ENCODE results near the gene ARHGAP15. TPM values are rescaled to one million over a fixed set of nuclear protein-coding genes. Genes with fewer than 3 reads are reported as not detected.

ARHGAP15 gene
- total and polyA plus RNA-seq, 2 donors from 2014 or later, result 5.7 to 23.1 TPM

DNA sequence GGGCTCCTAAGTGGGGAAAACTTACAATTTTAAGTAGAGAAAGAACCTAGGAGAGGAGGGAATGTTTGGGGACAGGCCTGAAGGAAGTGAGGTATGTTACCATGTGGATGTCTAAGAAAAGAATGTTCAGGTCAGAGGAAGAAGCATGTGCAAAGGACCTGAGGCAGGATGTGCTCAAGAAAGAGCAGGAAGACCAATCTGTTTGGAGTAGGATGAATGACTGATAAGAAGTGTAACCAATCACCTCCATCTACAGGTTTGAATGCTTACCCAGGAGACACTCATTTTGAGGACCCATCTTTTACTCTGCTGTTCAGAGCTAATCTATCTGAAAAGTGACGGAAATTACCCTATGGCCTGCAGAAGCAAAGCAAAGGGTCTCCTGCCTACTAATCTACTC is 342.3 kb downstream of the ARHGAP15 start:
- H3K27ac ChIP-seq (ENCODE audit: low read depth in 2 of 2, low read length in 2 of 2), result no peak overlapping the region
- no peaks in the 10 kb centered on the region for H3K27me3 ChIP-seq (ENCODE audit: control insufficient read depth, insufficient read depth, low read length)
- H3K36me3 ChIP-seq (ENCODE audit: control insufficient read depth in 2 of 3, insufficient read depth in 3 of 3, low read length in 3 of 3), result no peaks in the 10 kb centered on the region
- FAIRE-seq, result no peak
- H3K9ac ChIP-seq (ENCODE audit: low read length in 3 of 3), result no peak overlapping the region
- DNase-seq, result no peak
- H3K9me3 ChIP-seq (ENCODE audit: control insufficient read depth in 2 of 3, insufficient read depth in 1 of 3, low read length in 3 of 3), result no peaks in the 10 kb centered on the region
- intact Hi-C loops (cut with DNase I), result no loop called here
- TF ChIP-seq, protein P1, sequence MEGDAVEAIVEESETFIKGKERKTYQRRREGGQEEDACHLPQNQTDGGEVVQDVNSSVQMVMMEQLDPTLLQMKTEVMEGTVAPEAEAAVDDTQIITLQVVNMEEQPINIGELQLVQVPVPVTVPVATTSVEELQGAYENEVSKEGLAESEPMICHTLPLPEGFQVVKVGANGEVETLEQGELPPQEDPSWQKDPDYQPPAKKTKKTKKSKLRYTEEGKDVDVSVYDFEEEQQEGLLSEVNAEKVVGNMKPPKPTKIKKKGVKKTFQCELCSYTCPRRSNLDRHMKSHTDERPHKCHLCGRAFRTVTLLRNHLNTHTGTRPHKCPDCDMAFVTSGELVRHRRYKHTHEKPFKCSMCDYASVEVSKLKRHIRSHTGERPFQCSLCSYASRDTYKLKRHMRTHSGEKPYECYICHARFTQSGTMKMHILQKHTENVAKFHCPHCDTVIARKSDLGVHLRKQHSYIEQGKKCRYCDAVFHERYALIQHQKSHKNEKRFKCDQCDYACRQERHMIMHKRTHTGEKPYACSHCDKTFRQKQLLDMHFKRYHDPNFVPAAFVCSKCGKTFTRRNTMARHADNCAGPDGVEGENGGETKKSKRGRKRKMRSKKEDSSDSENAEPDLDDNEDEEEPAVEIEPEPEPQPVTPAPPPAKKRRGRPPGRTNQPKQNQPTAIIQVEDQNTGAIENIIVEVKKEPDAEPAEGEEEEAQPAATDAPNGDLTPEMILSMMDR (IDR thresholded peaks at IDR 0.05; ENCODE audit: borderline replicate concordance, extremely low read depth, insufficient read depth), result no peak
- H3K4me1 ChIP-seq (ENCODE audit: control insufficient read depth in 2 of 3, insufficient read depth in 2 of 3, low read depth in 1 of 3, low read length in 3 of 3), result no peaks in the 10 kb centered on the region
- no peak overlapping the region for H3K4me3 ChIP-seq (ENCODE audit: low read length in 3 of 3)

DNA sequence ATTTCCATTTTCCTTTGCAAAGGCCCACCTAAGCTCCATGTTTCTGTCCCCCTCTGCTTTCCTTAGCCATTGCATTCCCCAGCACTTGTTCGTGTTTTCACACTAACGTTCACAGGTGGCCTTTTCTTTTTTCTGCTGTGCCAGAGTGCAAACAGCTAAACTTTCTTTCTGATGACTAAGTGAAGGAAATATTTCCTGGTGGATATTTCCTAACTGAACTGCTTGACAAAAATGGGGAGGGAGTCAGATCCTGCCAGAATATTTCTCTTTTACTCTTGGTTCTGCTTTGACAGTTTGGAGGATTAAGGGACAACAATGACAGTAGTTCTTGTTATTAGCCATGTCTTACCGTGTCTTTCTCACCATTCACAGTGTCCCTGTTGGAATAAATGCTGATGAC is 344.0 kb downstream of the ARHGAP15 start:
- H3K27ac ChIP-seq (ENCODE audit: low read depth in 2 of 2, low read length in 2 of 2), result no peak overlapping the region
- no peak for FAIRE-seq
- DNase-seq, result no peak
- H3K9me3 ChIP-seq (ENCODE audit: control insufficient read depth in 2 of 3, insufficient read depth in 1 of 3, low read length in 3 of 3), result no peaks in the 10 kb centered on the region
- no peaks in the 10 kb centered on the region for H3K36me3 ChIP-seq (ENCODE audit: control insufficient read depth in 2 of 3, insufficient read depth in 3 of 3, low read length in 3 of 3)
- no peak overlapping the region for H3K9ac ChIP-seq (ENCODE audit: low read length in 3 of 3)
- no peaks in the 10 kb centered on the region for H3K4me1 ChIP-seq (ENCODE audit: control insufficient read depth in 2 of 3, insufficient read depth in 2 of 3, low read depth in 1 of 3, low read length in 3 of 3)
- intact Hi-C loops (cut with DNase I), result no loop called here
- TF ChIP-seq, protein P1 (IDR thresholded peaks at IDR 0.05; ENCODE audit: borderline replicate concordance, extremely low read depth, insufficient read depth), result no peak
- no peaks in the 10 kb centered on the region for H3K27me3 ChIP-seq (ENCODE audit: control insufficient read depth, insufficient read depth, low read length)
- no peak overlapping the region for H3K4me3 ChIP-seq (ENCODE audit: low read length in 3 of 3)

DNA sequence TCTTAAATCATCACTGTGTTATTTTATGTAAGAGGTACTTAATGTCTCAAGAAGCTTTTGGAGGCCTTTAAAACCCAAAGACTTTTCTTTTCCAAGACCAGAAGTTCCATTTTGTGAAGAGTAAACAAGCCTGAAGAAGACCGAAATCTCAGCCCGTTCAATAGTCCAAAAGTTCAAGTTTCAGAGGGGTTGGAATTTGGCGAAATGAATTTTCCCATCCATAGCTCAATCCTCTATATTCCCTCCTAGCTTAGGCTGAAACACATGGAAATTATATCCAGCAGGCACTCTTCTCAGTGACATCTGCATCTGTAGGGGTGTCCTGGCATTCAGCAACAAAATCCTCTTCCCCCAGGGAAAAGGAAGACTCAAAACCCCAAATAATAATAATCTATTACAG is 344.6 kb downstream of the ARHGAP15 start:
- H3K27ac ChIP-seq (ENCODE audit: low read depth in 2 of 2, low read length in 2 of 2), result no peak overlapping the region
- no peaks in the 10 kb centered on the region for H3K9me3 ChIP-seq (ENCODE audit: control insufficient read depth in 2 of 3, insufficient read depth in 1 of 3, low read length in 3 of 3)
- DNase-seq, result no peak
- intact Hi-C loops (cut with DNase I), result no loop called here
- FAIRE-seq, result no peak
- H3K4me3 ChIP-seq (ENCODE audit: low read length in 3 of 3), result no peak overlapping the region
- H3K9ac ChIP-seq (ENCODE audit: low read length in 3 of 3), result no peak overlapping the region
- no peaks in the 10 kb centered on the region for H3K36me3 ChIP-seq (ENCODE audit: control insufficient read depth in 2 of 3, insufficient read depth in 3 of 3, low read length in 3 of 3)
- no peaks in the 10 kb centered on the region for H3K4me1 ChIP-seq (ENCODE audit: control insufficient read depth in 2 of 3, insufficient read depth in 2 of 3, low read depth in 1 of 3, low read length in 3 of 3)
- TF ChIP-seq, protein P1 (IDR thresholded peaks at IDR 0.05; ENCODE audit: borderline replicate concordance, extremely low read depth, insufficient read depth), result no peak
- H3K27me3 ChIP-seq (ENCODE audit: control insufficient read depth, insufficient read depth, low read length), result no peaks in the 10 kb centered on the region

DNA sequence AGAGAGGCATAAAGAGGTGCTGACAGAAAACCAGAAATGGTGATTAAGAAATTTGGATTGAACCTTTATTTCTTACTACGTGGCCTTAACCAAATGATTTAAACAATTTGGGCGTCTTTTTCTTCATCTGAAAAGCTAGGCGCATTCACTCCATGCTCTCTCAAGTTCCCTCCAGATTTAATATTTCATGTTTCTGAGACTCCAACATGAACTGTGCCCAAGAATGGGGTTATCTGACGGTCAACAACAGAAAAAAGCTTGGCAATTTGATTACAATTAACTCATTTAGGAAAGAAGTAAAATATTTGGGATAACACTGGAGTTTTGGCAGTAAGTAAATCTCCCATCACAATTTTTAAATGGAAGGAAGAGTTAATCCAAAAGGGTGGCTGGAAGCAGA is 345.4 kb downstream of the ARHGAP15 start:
- Histone ChIP-seq H3K4me3 (ENCODE audit: low read length in 3 of 3) (no peak overlapping the region), H3K9ac (ENCODE audit: low read length in 3 of 3) (no peak overlapping the region), H3K4me1 (ENCODE audit: control insufficient read depth in 2 of 3, insufficient read depth in 2 of 3, low read depth in 1 of 3, low read length in 3 of 3) (no peaks in the 10 kb centered on the region), H3K36me3 (ENCODE audit: control insufficient read depth in 2 of 3, insufficient read depth in 3 of 3, low read length in 3 of 3) (no peaks in the 10 kb centered on the region), H3K27ac (ENCODE audit: low read depth in 2 of 2, low read length in 2 of 2) (peak overlapping the region; percentile 10 to 41), H3K9me3 (ENCODE audit: control insufficient read depth in 2 of 3, insufficient read depth in 1 of 3, low read length in 3 of 3) (no peaks in the 10 kb centered on the region), H3K27me3 (ENCODE audit: control insufficient read depth, insufficient read depth, low read length) (no peaks in the 10 kb centered on the region)
- TF ChIP-seq, protein P1 (IDR thresholded peaks at IDR 0.05; ENCODE audit: borderline replicate concordance, extremely low read depth, insufficient read depth), result no peak
- DNase-seq (peak in 2 of 5 donors; percentile 19 to 37), FAIRE-seq (no peak)
- intact Hi-C loops (cut with DNase I), result no loop called here

Measured in kidney (tissue), 14 donors.